GM12872 (cell line): Measurements from ENCODE around the gene RAB2B.

Source experiments
- CTCF ChIP-seq: IDR thresholded peaks from 3 replicates; pipeline ENCODE4 v1.5.1; 2011; ENCODE audit warnings: low read depth, mild to moderate bottlenecking, low read length, moderate library complexity; ENCODE audit not compliant: insufficient read depth

Gene RAB2B

DNA sequence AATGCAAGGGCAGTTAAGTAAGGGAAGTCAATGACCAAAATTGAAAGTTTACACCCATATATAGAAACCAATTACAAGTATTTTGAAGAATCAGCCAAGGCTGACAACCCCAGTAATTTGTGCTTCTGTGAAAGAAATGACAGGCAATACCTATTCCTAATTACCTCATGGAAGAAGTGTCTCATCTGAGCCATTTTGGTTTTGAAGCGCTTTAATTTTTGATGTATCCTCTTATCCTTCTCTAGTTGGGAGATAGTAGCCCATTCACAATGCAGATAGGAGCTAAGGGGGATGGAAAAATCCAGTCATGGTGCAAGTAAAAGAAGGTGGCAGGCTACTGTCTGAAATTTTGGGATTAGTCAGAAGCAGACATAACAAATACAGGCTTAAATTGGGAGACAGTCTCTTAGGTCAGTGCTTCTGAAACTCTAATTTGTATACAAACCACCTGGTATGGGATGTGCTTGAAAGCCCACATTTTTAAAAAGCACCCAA is 62.6 kb downstream of the RAB2B start:
- TF ChIP-seq CTCF = no peak
